Hematopoietic multipotent progenitor cell (in vitro differentiated cells): ENCODE measurements around the gene GLI2. TPM values are rescaled to one million over a fixed set of nuclear protein-coding genes. Genes with fewer than 3 reads are reported as not detected.

Experiments used
- DNase-seq, 3 donors: peaks; one replicate each; pipeline ENCODE4 v3.0.0-alpha.2; 2011 to 2015; ENCODE audit warnings: low read depth in 2 of 3, low spot score in 2 of 3
- total RNA-seq: library from RNA; depleted of rRNA; stranded (reverse); fragments of >200 nt; gene quantifications from one replicate; pipeline ENCODE4 v1.2.3, GENCODE V29; 2012

Gene GLI2
- total RNA-seq, 1 donor, result under 0.01 TPM

GRCh38 chr2:120768112-120769048 lies 32.7 kb downstream of the GLI2 start:
- DNase-seq, result no peak

GRCh38 chr2:120769076-120769786 lies 33.6 kb downstream of the GLI2 start:
- no peak for DNase-seq

DNA sequence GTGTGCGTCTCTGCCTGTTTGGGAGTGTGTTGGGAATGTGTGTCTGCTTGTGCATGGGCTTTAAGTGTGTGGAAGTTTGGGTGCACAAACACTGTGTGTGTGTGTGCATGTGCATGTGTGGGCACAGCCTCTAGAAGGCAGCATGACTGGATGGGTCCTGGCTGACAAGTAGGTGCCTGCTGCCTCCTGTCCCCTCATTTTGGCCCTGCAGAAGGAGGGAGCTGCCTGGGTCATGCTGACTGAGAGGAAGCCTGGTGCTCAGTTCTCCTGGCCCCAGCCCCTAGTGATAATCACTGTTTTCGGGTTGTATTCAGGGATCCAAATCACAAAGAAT lies 34.1 kb downstream of the GLI2 start:
- DNase-seq, result no peak

DNA sequence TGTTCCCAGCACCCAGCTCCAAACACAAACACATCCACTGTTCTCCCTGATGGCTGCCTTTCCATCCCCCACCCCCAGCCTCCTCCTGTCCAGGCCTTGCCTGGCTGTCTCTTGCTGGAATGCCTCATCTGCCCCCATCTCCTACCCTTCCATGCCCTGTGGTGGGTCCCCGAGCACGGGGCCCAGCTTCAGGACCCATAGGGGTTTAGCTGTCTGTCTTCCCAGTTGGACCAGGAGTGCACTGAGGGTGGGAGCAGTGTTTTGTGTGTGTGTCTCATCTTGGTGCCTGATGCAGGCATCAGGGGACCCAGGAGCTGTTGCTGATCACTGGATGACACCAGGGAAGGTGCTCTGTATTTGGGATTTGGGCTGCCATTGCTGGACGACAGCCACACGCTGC lies 34.5 kb downstream of the GLI2 start:
- DNase-seq, result no peak

DNA sequence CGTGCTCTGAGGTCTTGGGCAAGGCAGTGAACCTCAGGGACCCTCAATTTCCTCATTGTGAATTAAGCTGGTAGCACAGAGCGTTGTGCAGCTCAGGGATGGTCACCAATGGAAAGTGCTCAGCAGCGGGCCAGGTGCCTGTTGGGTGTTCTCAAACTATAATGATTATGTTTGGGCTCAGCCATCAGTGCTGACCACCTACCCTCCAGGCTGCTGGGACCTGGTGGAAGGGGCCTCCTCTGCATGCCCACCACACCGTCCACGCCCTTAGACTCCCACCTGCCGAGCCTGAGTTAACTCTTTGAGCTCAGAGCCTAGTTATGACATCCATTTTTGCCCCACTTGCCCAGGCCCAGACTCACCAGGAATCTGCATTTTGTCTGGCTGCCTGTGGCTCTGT lies 35.0 kb downstream of the GLI2 start:
- no peak for DNase-seq

GRCh38 chr2:120771111-120771780 lies 35.6 kb downstream of the GLI2 start:
- no peak for DNase-seq

DNA sequence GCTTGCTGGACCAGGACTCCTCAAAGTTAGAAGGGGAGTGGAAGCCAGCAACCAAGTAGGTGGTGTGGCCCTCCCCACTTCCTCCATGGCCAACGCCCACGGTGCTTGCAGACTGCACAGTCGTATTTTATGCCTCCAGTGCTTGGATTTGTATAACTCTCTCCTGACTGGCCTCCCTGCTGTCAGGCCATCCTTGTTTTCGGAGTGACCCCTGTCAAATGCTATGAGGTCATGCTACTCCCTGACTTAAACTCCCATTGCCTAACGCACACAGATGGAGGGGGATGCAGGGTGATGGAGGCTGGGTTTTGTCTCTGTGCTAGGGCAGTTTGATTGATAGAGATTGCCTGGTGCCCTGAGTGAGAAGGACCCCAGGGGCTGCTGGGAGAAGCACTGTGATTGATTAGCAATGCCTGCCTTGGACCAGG lies 36.1 kb downstream of the GLI2 start:
- DNase-seq, result no peak

- DNase-seq, result no peak
Observed at GRCh38 chr2:120772261-120772660, 36.6 kb downstream of the GLI2 start.

DNA sequence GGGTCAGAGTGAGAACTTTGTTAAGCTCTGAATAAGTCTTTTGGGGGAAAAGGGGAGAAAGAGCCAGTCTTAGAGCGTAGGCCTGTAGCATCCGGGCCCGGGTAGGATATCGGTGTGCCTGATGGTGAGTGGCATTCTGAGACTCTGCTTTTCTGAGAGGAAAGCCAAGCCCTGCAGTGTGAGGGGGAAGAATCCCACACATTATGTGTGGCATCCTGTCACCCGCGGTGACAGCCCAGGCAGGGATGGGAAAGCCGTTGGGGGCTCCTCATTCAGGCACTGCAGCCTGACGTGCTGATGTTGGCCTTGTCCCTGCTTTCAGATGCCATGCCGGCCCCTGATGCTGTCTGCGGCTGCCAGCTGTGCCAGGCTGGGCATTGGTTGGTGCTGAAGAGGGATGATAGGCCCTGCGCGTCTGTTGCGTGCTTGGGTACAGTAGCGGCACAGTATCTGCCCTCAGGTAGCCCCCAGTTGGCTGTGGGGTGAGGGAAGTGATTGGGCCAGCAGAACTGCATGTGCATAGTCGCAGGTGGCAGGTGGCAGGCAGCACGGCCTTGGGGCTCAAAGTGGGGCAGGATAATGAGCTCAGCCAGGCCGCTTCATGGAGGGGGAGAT lies 37.6 kb downstream of the GLI2 start:
- no peak for DNase-seq

DNA sequence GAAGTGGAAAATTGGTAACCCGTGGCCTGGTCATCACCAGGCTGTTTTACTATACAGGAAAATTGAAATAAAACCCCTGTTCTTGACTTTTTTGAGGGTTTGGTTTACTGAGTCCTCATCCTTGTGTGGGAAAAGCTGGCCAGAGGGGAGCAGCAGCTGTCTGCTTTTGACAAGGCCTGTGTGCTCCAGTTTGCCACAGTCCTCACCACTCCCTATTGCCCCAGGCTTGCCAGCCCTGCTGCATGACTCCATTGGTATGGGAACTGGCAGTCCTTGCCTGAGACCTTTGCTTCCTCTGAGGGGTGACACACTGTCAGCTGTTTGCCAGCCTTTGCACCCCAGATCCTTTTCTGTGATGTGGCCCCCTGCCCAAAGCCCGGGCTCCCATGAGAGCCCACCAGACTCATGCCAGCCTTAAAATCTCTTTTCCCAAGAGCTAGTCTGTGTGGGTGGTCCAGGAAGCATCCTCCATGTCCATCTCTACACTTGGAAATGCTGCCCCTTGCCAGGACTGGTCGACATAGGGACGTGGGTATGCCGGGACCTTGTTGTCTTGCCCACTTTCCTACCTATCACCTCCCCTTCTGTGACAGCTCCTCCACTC lies 39.0 kb downstream of the GLI2 start:
- DNase-seq, result no peak

DNA sequence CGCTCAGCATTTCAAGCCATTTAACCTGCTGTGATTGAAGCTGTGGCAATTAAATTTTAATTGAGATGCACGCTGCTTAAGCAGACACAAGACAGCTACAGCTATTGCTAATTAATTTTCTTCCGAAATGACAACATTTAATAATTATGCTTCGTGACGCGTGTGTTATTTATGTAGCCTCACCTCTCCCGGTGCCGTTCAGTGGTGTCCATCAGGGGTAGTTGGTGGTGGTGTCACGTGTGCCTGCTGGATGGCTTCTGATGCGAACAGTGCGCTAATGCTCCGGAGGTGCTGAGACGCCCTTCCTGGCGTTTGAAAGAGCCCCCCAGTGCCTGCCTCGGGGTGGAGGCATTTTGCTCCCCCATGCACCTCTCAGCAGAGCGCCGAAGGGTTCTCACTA lies 39.5 kb downstream of the GLI2 start:
- no peak for DNase-seq

DNA sequence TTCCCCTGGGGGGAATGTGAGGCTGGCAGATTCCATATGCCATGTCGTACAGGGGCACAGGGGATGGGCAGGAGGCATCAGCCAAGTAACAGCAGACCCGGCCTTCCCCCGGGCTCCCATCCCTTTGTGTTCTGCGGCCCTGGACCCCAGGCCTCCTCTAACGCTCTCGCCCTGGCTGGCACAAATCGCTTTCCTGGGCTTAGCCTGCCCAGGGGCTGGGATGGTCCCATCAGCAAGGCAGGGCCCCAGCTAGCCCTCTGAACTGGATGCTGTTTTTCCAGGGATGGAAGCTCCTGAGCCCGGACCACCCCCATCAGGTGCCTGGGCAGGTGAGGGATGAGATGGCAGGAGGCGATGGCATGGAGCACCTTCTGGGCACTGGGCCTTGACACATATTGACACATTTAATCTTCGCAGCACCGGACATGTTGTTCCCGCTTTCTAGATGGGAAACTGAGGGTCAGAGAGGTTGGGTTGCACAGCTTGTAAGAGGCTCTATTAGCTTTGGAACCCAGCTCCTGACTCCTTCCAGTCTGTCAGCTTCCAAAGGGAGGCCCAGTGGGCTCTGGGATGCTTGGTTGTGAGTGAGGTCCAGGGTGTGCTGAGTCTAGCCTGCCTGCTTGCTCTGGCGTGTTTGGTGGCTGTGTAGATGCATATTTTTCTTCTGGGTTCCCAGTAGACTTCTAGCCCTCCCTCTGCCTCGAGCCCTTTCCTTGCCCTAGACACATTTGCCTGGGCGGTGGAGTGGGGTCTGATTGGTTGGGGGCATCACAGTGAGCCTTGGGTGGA lies 40.3 kb downstream of the GLI2 start:
- no peak for DNase-seq

DNA sequence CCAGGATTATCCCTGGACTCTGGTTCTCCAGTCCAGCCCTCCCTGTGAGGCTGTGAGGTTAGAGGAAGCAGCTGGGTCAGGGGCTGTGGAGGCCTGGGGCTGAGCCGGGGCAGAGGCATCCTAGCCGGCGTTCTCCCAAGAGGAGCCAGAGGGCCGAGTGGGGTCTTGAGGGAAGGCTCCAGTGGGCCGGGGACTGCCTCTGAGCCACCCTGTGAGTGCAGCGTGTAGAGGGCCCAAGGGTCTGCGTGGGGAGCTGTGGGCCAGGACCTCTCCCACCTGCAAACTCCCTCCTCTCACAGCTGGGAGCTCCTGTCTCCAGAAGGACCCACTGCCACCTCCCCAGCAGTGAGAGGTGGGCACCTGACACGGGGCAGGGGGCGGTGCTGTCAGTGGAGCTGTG lies 41.0 kb downstream of the GLI2 start:
- no peak for DNase-seq

GRCh38 chr2:120777170-120777751 lies 41.6 kb downstream of the GLI2 start:
- DNase-seq, result no peak

GRCh38 chr2:120777787-120778186 lies 42.1 kb downstream of the GLI2 start:
- no peak for DNase-seq

DNA sequence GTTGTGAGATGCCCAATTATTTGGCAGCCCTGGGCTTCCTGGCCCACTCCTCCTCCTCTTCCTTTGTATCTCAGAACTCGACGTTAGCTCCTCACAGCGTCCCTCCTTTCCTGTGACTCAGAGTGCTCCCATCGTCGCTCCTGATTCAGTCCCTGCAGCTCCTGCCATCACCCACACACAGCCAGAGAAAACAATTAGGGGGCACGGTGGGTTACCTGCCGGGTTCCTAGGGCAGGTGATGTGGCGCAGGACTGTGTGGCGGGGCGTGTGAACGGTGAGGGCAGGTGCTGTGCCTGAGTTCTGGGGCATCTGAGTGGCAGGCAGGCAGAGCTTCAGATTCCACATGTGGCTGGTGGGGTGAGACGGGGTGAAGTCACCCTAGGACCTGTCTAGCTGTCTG lies 42.6 kb downstream of the GLI2 start:
- no peak for DNase-seq

DNA sequence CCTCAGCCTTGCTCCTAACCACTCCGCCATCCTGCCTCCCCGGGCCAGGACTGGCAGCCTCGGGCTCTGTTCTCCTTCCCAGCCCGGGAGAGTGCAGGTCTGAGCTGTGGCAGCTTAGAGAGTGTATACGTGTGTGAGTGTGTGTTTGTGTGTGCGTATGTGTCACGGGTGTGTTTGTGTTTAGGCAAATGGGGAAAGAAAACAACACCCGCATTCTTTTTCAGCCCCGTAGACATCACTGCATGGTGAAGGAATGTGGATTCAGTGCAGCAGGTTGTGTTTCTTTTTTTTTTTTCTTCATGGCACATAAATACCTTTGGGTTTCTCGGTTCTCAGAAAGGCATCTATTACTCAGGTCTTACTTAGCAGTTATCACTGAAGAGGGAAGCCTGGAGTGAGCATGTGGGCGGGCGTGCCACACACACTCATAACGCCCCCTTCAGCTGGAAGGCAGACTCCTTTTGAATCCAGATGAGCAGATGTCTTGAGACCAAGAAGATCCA lies 44.2 kb downstream of the GLI2 start:
- DNase-seq, result peak in 1 of 3 donors; percentile 14

DNA sequence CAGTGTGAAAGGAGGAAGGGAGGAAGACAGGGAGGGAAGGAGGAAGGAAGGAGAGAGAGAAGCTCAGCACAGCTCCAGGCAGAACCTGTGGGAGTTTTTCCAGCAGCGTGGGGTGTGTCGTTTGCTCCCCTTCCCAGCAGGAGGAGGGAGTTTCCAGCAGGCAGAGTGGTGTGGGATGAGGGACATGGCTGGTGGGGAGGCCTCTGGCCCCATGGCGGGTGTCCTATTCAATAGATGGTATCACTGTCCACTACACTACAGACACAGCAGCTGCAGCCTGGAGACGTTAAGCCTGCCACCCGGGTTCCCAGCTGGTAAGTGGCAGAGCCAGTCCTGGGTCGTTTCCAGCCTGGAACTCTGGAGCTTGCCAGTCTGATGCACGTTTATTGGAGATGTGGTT lies 44.7 kb downstream of the GLI2 start:
- no peak for DNase-seq

DNA sequence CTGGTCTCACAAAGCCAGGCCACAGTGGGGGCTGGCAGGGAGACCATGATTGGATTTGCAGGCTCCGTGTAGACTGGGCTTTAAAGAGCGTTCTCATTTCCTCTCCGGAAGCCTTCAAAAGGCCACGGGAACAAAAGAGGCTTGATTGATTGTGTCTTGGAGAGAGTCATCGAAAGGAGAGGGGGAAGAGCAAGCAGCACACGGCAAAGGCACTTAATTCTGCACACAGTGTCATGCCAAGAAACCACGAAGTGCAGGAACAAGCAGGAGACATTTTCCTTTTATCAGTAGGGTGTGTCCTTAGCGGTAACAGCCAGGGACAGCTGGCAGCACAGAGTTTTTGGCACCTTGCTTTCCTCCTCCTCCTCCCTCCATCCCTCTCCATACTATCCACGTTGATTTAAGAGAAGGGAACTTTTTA lies 47.7 kb downstream of the GLI2 start:
- DNase-seq, result peak in 2 of 3 donors; percentile 38 to 58
